ENCODE data around the gene CD68.

The CD68 gene

DNA sequence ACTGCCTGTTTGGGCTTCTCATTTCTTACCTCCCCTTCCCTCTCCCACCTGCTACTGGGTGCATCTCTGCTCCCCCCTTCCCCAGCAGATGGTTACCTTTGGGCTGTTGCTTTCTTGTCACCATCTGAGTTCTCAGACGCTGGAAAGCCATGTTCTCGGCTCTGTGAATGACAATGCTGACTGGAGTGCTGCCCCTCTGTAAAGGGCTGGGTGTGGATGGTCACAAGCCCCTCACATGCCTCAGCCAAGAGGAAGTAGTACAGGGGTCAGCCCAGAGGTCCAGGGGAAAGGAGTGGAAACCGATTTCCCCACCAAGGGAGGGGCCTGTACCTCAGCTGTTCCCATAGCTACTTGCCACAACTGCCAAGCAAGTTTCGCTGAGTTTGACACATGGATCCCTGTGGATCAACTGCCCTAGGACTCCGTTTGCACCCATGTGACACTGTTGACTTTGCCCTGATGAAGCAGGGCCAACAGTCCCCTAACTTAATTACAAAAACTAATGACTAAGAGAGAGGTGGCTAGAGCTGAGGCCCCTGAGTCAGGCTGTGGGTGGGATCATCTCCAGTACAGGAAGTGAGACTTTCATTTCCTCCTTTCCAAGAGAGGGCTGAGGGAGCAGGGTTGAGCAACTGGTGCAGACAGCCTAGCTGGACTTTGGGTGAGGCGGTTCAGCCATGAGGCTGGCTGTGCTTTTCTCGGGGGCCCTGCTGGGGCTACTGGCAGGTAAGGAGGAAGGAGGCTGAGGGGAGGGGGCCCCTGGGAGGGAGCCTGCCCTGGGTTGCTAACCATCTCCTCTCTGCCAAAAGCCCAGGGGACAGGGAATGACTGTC lies at the start of gene CD68:
Gene CD68, plus strand, starts transcription at position 638 of the 833 bp plus-strand sequence. Its CDS starts 40 bp downstream, at position 678.
- no peak within 1 kb of the TSS for H3K4me3 ChIP-seq (replicated peaks; ENCODE audit: low read depth, low read length)
- TF ChIP-seq CTCF (IDR thresholded peaks at IDR 0.05; ENCODE audit: low read depth, low read length, missing control alignments), result no peak
- DNase-seq (ENCODE audit: extremely low read depth, low read depth), result peak; percentile 87

- no peak for TF ChIP-seq CTCF (IDR thresholded peaks at IDR 0.05; ENCODE audit: low read depth, low read length, missing control alignments)
- no peak overlapping the region for H3K4me3 ChIP-seq (replicated peaks; ENCODE audit: low read depth, low read length)
- no peak for DNase-seq (ENCODE audit: extremely low read depth, low read depth)
Measured at GRCh38 chr17:7530023-7530900, 49.2 kb upstream of the CD68 start.

DNA sequence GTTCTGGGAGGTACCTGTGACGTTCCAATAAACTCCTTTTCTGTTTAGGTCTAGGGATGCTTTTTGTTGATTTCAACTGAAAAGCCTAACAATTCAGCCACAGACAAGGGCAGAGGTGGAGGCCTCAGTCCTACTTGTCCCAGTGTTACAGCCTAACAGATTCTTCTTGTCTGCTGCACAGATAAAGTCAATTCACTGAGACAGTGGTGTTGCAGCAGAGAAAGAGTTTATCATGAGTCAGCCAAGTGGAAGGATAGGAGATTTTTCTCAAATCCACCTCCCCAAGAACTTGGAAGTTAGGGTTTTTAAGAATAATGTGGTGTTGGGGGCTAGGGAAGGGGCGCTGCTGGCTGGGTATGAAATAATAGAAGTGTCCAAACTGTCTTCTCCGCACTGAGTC lies 41.4 kb upstream of the CD68 start:
- no peak overlapping the region for H3K4me3 ChIP-seq (replicated peaks; ENCODE audit: low read depth, low read length)
- DNase-seq (ENCODE audit: extremely low read depth, low read depth), result no peak
- no peak for TF ChIP-seq CTCF (IDR thresholded peaks at IDR 0.05; ENCODE audit: low read depth, low read length, missing control alignments)

- no peak for TF ChIP-seq CTCF (IDR thresholded peaks at IDR 0.05; ENCODE audit: low read depth, low read length, missing control alignments)
- no peak overlapping the region for H3K4me3 ChIP-seq (replicated peaks; ENCODE audit: low read depth, low read length)
- DNase-seq (ENCODE audit: extremely low read depth, low read depth), result no peak
Measured at GRCh38 chr17:7538891-7539545, 40.4 kb upstream of the CD68 start.

GRCh38 chr17:7541074-7541621 lies 38.3 kb upstream of the CD68 start:
- H3K4me3 ChIP-seq (replicated peaks; ENCODE audit: low read depth, low read length), result no peak overlapping the region
- no peak for TF ChIP-seq CTCF (IDR thresholded peaks at IDR 0.05; ENCODE audit: low read depth, low read length, missing control alignments)
- no peak for DNase-seq (ENCODE audit: extremely low read depth, low read depth)

GRCh38 chr17:7544911-7545310 lies 34.5 kb upstream of the CD68 start:
- no peak overlapping the region for H3K4me3 ChIP-seq (replicated peaks; ENCODE audit: low read depth, low read length)
- no peak for TF ChIP-seq CTCF (IDR thresholded peaks at IDR 0.05; ENCODE audit: low read depth, low read length, missing control alignments)
- no peak for DNase-seq (ENCODE audit: extremely low read depth, low read depth)
